ENCODE results near the gene MUC12.
"Not testable (repeated sequence)": the region's sequence is repeated elsewhere in the genome, so short reads cannot be mapped to it uniquely, and the experiment has no call there.

The MUC12 gene

GRCh38 chr7:101021703-101022102 lies 52.3 kb downstream of the MUC12 start:
- Histone ChIP-seq H3K4me3 (ENCODE audit: insufficient read length, low read depth) (no peak overlapping the region), H3K9ac (ENCODE audit: insufficient read length, low read depth) (no peak overlapping the region), H3K9me3 (ENCODE audit: insufficient read depth, low read length) (no peaks in the 10 kb centered on the region), H3K36me3 (ENCODE audit: insufficient read depth, insufficient read length, low read length) (no peaks in the 10 kb centered on the region), H3K27me3 (ENCODE audit: insufficient read depth, insufficient read length) (no peaks in the 10 kb centered on the region), H3K4me1 (ENCODE audit: insufficient read depth, insufficient read length) (peaks cover 7% of the 10 kb centered on the region)
- no peak for DNase-seq (ENCODE audit: low read depth, low spot score)
- TF ChIP-seq SUZ12 (IDR thresholded peaks at IDR 0.05; ENCODE audit: extremely low read depth, insufficient read depth, insufficient read length) (no peak), ZNF274 (IDR thresholded peaks at IDR 0.05; ENCODE audit: low read depth, low read length) (no peak), YY1 (IDR thresholded peaks at IDR 0.05; ENCODE audit: insufficient read depth, insufficient read length) (no peak)

- Histone ChIP-seq H3K4me3 (ENCODE audit: insufficient read length, low read depth) (no peak overlapping the region), H3K9me3 (ENCODE audit: insufficient read depth, low read length) (no peaks in the 10 kb centered on the region), H3K9ac (ENCODE audit: insufficient read length, low read depth) (no peak overlapping the region), H3K27me3 (ENCODE audit: insufficient read depth, insufficient read length) (no peaks in the 10 kb centered on the region), H3K36me3 (ENCODE audit: insufficient read depth, insufficient read length, low read length) (no peaks in the 10 kb centered on the region), H3K4me1 (ENCODE audit: insufficient read depth, insufficient read length) (peaks cover 7% of the 10 kb centered on the region)
- DNase-seq (ENCODE audit: low read depth, low spot score), result no peak
- TF ChIP-seq ZNF274 (IDR thresholded peaks at IDR 0.05; ENCODE audit: low read depth, low read length), result no peak
- no peak for TF ChIP-seq YY1 (IDR thresholded peaks at IDR 0.05; ENCODE audit: insufficient read depth, insufficient read length)
- TF ChIP-seq SUZ12 (IDR thresholded peaks at IDR 0.05; ENCODE audit: extremely low read depth, insufficient read depth, insufficient read length), result no peak
Observed at GRCh38 chr7:101023839-101024238, 54.5 kb downstream of the MUC12 start.

- DNase-seq (ENCODE audit: low read depth, low spot score), result no peak
- Histone ChIP-seq H3K9ac (ENCODE audit: insufficient read length, low read depth) (no peak overlapping the region), H3K36me3 (ENCODE audit: insufficient read depth, insufficient read length, low read length) (no peaks in the 10 kb centered on the region), H3K9me3 (ENCODE audit: insufficient read depth, low read length) (no peaks in the 10 kb centered on the region), H3K27me3 (ENCODE audit: insufficient read depth, insufficient read length) (peaks cover 23% of the 10 kb centered on the region), H3K4me3 (ENCODE audit: insufficient read length, low read depth) (no peak overlapping the region), H3K4me1 (ENCODE audit: insufficient read depth, insufficient read length) (no peaks in the 10 kb centered on the region)
- TF ChIP-seq SUZ12 (IDR thresholded peaks at IDR 0.05; ENCODE audit: extremely low read depth, insufficient read depth, insufficient read length) (no peak), YY1 (IDR thresholded peaks at IDR 0.05; ENCODE audit: insufficient read depth, insufficient read length) (no peak), ZNF274 (IDR thresholded peaks at IDR 0.05; ENCODE audit: low read depth, low read length) (no peak)
Observed at GRCh38 chr7:101031082-101031481, 61.7 kb downstream of the MUC12 start.

GRCh38 chr7:101035941-101036340 lies 66.6 kb downstream of the MUC12 start:
- H3K36me3 ChIP-seq (ENCODE audit: insufficient read depth, insufficient read length, low read length), result no peaks in the 10 kb centered on the region
- TF ChIP-seq SUZ12 (IDR thresholded peaks at IDR 0.05; ENCODE audit: extremely low read depth, insufficient read depth, insufficient read length) (no peak), ZNF274 (IDR thresholded peaks at IDR 0.05; ENCODE audit: low read depth, low read length) (no peak), YY1 (IDR thresholded peaks at IDR 0.05; ENCODE audit: insufficient read depth, insufficient read length) (no peak)
- DNase-seq (ENCODE audit: low read depth, low spot score), result no peak
- H3K9ac ChIP-seq (ENCODE audit: insufficient read length, low read depth), result no peak overlapping the region
- H3K27me3 ChIP-seq (ENCODE audit: insufficient read depth, insufficient read length), result peaks cover 67% of the 10 kb centered on the region
- no peaks in the 10 kb centered on the region for H3K4me1 ChIP-seq (ENCODE audit: insufficient read depth, insufficient read length)
- H3K9me3 ChIP-seq (ENCODE audit: insufficient read depth, low read length), result no peaks in the 10 kb centered on the region
- no peak overlapping the region for H3K4me3 ChIP-seq (ENCODE audit: insufficient read length, low read depth)

- H3K9ac ChIP-seq (ENCODE audit: insufficient read length, low read depth); H3K9me3 ChIP-seq (ENCODE audit: insufficient read depth, low read length); H3K36me3 ChIP-seq (ENCODE audit: insufficient read depth, insufficient read length, low read length); H3K4me3 ChIP-seq (ENCODE audit: insufficient read length, low read depth); DNase-seq (ENCODE audit: low read depth, low spot score); H3K4me1 ChIP-seq (ENCODE audit: insufficient read depth, insufficient read length): not testable (repeated sequence)
- peaks cover 73% of the 10 kb centered on the region for H3K27me3 ChIP-seq (ENCODE audit: insufficient read depth, insufficient read length)
Observed at GRCh38 chr7:101041283-101041682, 71.9 kb downstream of the MUC12 start.

- peak; percentile 60 for DNase-seq (ENCODE audit: low read depth, low spot score)
Observed at GRCh38 chr7:101058355-101058754, 89.0 kb downstream of the MUC12 start.

GRCh38 chr7:101059620-101059942 lies 90.2 kb downstream of the MUC12 start:
- Histone ChIP-seq H3K27me3 (ENCODE audit: insufficient read depth, insufficient read length) (peaks cover 14% of the 10 kb centered on the region), H3K9me3 (ENCODE audit: insufficient read depth, low read length) (no peaks in the 10 kb centered on the region), H3K36me3 (ENCODE audit: insufficient read depth, insufficient read length, low read length) (no peaks in the 10 kb centered on the region), H3K4me1 (ENCODE audit: insufficient read depth, insufficient read length) (peaks cover 5% of the 10 kb centered on the region), H3K4me3 (ENCODE audit: insufficient read length, low read depth) (no peak overlapping the region), H3K9ac (ENCODE audit: insufficient read length, low read depth) (no peak overlapping the region)
- TF ChIP-seq ZNF274 (IDR thresholded peaks at IDR 0.05; ENCODE audit: low read depth, low read length) (no peak), YY1 (IDR thresholded peaks at IDR 0.05; ENCODE audit: insufficient read depth, insufficient read length) (no peak), SUZ12 (IDR thresholded peaks at IDR 0.05; ENCODE audit: extremely low read depth, insufficient read depth, insufficient read length) (no peak)
- DNase-seq (ENCODE audit: low read depth, low spot score), result no peak

More at GRCh38 chr7:101058355-101058754, 89.0 kb downstream of the MUC12 start:
- H3K9me3 ChIP-seq (ENCODE audit: insufficient read depth, low read length), result no peaks in the 10 kb centered on the region
- no peaks in the 10 kb centered on the region for H3K36me3 ChIP-seq (ENCODE audit: insufficient read depth, insufficient read length, low read length)
- no peak overlapping the region for H3K9ac ChIP-seq (ENCODE audit: insufficient read length, low read depth)
- H3K27me3 ChIP-seq (ENCODE audit: insufficient read depth, insufficient read length), result peaks cover 14% of the 10 kb centered on the region
- TF ChIP-seq ZNF274 (IDR thresholded peaks at IDR 0.05; ENCODE audit: low read depth, low read length), result no peak
- no peak for TF ChIP-seq SUZ12 (IDR thresholded peaks at IDR 0.05; ENCODE audit: extremely low read depth, insufficient read depth, insufficient read length)
- no peak for TF ChIP-seq YY1 (IDR thresholded peaks at IDR 0.05; ENCODE audit: insufficient read depth, insufficient read length)
- no peaks in the 10 kb centered on the region for H3K4me1 ChIP-seq (ENCODE audit: insufficient read depth, insufficient read length)
- H3K4me3 ChIP-seq (ENCODE audit: insufficient read length, low read depth), result no peak overlapping the region

GRCh38 chr7:101060992-101061391 lies 91.6 kb downstream of the MUC12 start:
- Histone ChIP-seq H3K4me3 (ENCODE audit: insufficient read length, low read depth) (no peak overlapping the region), H3K27me3 (ENCODE audit: insufficient read depth, insufficient read length) (peaks cover 7% of the 10 kb centered on the region), H3K9me3 (ENCODE audit: insufficient read depth, low read length) (no peaks in the 10 kb centered on the region), H3K36me3 (ENCODE audit: insufficient read depth, insufficient read length, low read length) (no peaks in the 10 kb centered on the region), H3K4me1 (ENCODE audit: insufficient read depth, insufficient read length) (peaks cover 5% of the 10 kb centered on the region), H3K9ac (ENCODE audit: insufficient read length, low read depth) (no peak overlapping the region)
- no peak for DNase-seq (ENCODE audit: low read depth, low spot score)
- TF ChIP-seq YY1 (IDR thresholded peaks at IDR 0.05; ENCODE audit: insufficient read depth, insufficient read length), result no peak
- no peak for TF ChIP-seq ZNF274 (IDR thresholded peaks at IDR 0.05; ENCODE audit: low read depth, low read length)
- TF ChIP-seq SUZ12 (IDR thresholded peaks at IDR 0.05; ENCODE audit: extremely low read depth, insufficient read depth, insufficient read length), result no peak

GRCh38 chr7:101064176-101064550 lies 94.8 kb downstream of the MUC12 start:
- not testable (repeated sequence) for H3K27me3 ChIP-seq (ENCODE audit: insufficient read depth, insufficient read length); H3K9me3 ChIP-seq (ENCODE audit: insufficient read depth, low read length); H3K9ac ChIP-seq (ENCODE audit: insufficient read length, low read depth); DNase-seq (ENCODE audit: low read depth, low spot score); H3K4me3 ChIP-seq (ENCODE audit: insufficient read length, low read depth); H3K36me3 ChIP-seq (ENCODE audit: insufficient read depth, insufficient read length, low read length)
- peaks cover 13% of the 10 kb centered on the region for H3K4me1 ChIP-seq (ENCODE audit: insufficient read depth, insufficient read length)

- not testable (repeated sequence) for H3K36me3 ChIP-seq (ENCODE audit: insufficient read depth, insufficient read length, low read length); H3K4me3 ChIP-seq (ENCODE audit: insufficient read length, low read depth); H3K9ac ChIP-seq (ENCODE audit: insufficient read length, low read depth); DNase-seq (ENCODE audit: low read depth, low spot score); H3K27me3 ChIP-seq (ENCODE audit: insufficient read depth, insufficient read length); H3K9me3 ChIP-seq (ENCODE audit: insufficient read depth, low read length)
- peaks cover 13% of the 10 kb centered on the region for H3K4me1 ChIP-seq (ENCODE audit: insufficient read depth, insufficient read length)
Observed at GRCh38 chr7:101065162-101065561, 95.8 kb downstream of the MUC12 start.
